NCI-H2196 (cell line): Measurements from ENCODE around the gene FCHSD2.
"Not testable (repeated sequence)": the region's sequence is repeated elsewhere in the genome, so short reads cannot be mapped to it uniquely, and the experiment has no call there.

Experiments
- DNase-seq: peaks from one replicate; lab custom pipeline; 2025; ENCODE audit not compliant: unreplicated experiment; lab: John Stamatoyannopoulos, UW

Gene FCHSD2

GRCh38 chr11:73152086-73152853, 10.2 kb upstream of the FCHSD2 start:
- no peak for DNase-seq

GRCh38 chr11:73151416-73151815, 9.3 kb upstream of the FCHSD2 start:
- no peak for DNase-seq

- DNase-seq, result no peak
Measured at GRCh38 chr11:73149105-73149504, 7.0 kb upstream of the FCHSD2 start.

GRCh38 chr11:73147771-73148681, 5.9 kb upstream of the FCHSD2 start:
- DNase-seq, result peak; percentile 52

GRCh38 chr11:73145986-73146575, 4.0 kb upstream of the FCHSD2 start:
- no peak for DNase-seq

GRCh38 chr11:73143126-73143838, 1.2 kb upstream of the FCHSD2 start:
- DNase-seq, result no peak

- no peak for DNase-seq
Measured at GRCh38 chr11:73141309-73142127, 600 bp downstream of the FCHSD2 start.

- DNase-seq, result no peak
Measured at GRCh38 chr11:73141031-73141308, 1.1 kb downstream of the FCHSD2 start.

- DNase-seq, result no peak
Measured at GRCh38 chr11:73140213-73141030, 1.7 kb downstream of the FCHSD2 start.

GRCh38 chr11:73139476-73140198, 2.5 kb downstream of the FCHSD2 start:
- DNase-seq, result no peak

- no peak for DNase-seq
Measured at GRCh38 chr11:73137944-73138274, 4.2 kb downstream of the FCHSD2 start.

- no peak for DNase-seq
Measured at GRCh38 chr11:73137262-73137943, 4.7 kb downstream of the FCHSD2 start.

GRCh38 chr11:73136722-73137121, 5.4 kb downstream of the FCHSD2 start:
- DNase-seq, result not testable (repeated sequence)

GRCh38 chr11:73135346-73136284, 6.5 kb downstream of the FCHSD2 start:
- DNase-seq, result no peak

- DNase-seq, result not testable (repeated sequence)
Measured at GRCh38 chr11:73132349-73132748, 9.8 kb downstream of the FCHSD2 start.

- no peak for DNase-seq
Measured at GRCh38 chr11:73130181-73130580, 11.9 kb downstream of the FCHSD2 start.

GRCh38 chr11:73129198-73129597, 12.9 kb downstream of the FCHSD2 start:
- no peak for DNase-seq
